H1 (cell line): ENCODE data around the gene NXPH4. TPM values are rescaled to one million over a fixed set of nuclear protein-coding genes. Genes with fewer than 3 reads are reported as not detected.

Source experiments
- BRCA1 ChIP-seq: IDR thresholded peaks from 2 replicates; pipeline ENCODE4 v1.6.1; 2012; ENCODE audit warnings: low read depth, low read length, improper control_type of control experiment
- CHD1 ChIP-seq: IDR thresholded peaks from 2 replicates; pipeline ENCODE4 v1.6.1; 2012; ENCODE audit warnings: low read depth, low read length, improper control_type of control experiment
- CHD7 ChIP-seq: fragments of 300-600 bp; sonication (generic); IDR thresholded peaks from 2 replicates; pipeline ENCODE4 v1.7.1; 2012; ENCODE audit warnings: low read length, moderate library complexity, mild to moderate bottlenecking, inconsistent platforms; ENCODE audit not compliant: insufficient replicate concordance
- EP300 ChIP-seq, 2 experiments: IDR thresholded peaks; 1 replicate in 1 of 2; 2 replicates in 1 of 2; pipeline ENCODE4 v1.6.1; 2011 to 2012; ENCODE audit warnings: low read depth in 2 of 2, low read length in 2 of 2, mild to moderate bottlenecking in 2 of 2, borderline replicate concordance in 1 of 2, inconsistent platforms in 1 of 2, moderate library complexity in 1 of 2
- SUZ12 ChIP-seq: fragments of 200-600 bp; sonication (generic); IDR thresholded peaks from 2 replicates; pipeline ENCODE4 v1.6.1; 2012; ENCODE audit warnings: mild to moderate bottlenecking, inconsistent platforms, low read length, moderate library complexity, mixed read lengths
- USF2 ChIP-seq: IDR thresholded peaks from 2 replicates; pipeline ENCODE4 v1.6.1; 2011; ENCODE audit warnings: low read length, improper control_type of control experiment
- polyA plus RNA-seq, 7 experiments: library from polyadenylated mRNA; depleted of rRNA in 3 of 7; stranded (reverse) in 5 of 7; unstranded in 2 of 7; fragments of >200 nt in 5 of 7; fragments of 200-250 nt in 2 of 7; gene quantifications; 1 replicate in 5 of 7; 2 replicates in 1 of 7; 4 replicates in 1 of 7; pipeline versions ENCODE4 v1.2.1 to v1.2.3, GENCODE V29; 2011 to 2013; ENCODE audit warnings: missing spikeins in 2 of 7, mixed read lengths in 2 of 7
- total RNA-seq: library from RNA; stranded (reverse); fragmentation: NEBNext Ultra II Directional; extraction: Animal tissue kit (Norgen Biotek cat#: 25700); gene quantifications from 2 replicates; pipeline ENCODE4 v1.2.1, GENCODE V29; 2021

Gene NXPH4
- total and polyA plus RNA-seq, 2 of the 8 experiments (the other 6 are each of a cell fraction or from before 2014, with no cell fraction given), result 0.92 to 1.7 TPM

GRCh38 chr12:57176846-57177245, 39.7 kb upstream of the NXPH4 start (continued):
- TF ChIP-seq CHD7 (no peak), SUZ12 (no peak), EP300 (IDR thresholded peaks at IDR 0.05; ENCODE audit: borderline replicate concordance in 1 of 2, low read depth in 2 of 2, low read length in 2 of 2) (no peak), USF2 (no peak), BRCA1 (no peak), CHD1 (no peak)
- TF ChIP-seq, all 59 proteins: peak for 0
